ENCODE data around the gene NFKB2.

NFKB2 gene

DNA sequence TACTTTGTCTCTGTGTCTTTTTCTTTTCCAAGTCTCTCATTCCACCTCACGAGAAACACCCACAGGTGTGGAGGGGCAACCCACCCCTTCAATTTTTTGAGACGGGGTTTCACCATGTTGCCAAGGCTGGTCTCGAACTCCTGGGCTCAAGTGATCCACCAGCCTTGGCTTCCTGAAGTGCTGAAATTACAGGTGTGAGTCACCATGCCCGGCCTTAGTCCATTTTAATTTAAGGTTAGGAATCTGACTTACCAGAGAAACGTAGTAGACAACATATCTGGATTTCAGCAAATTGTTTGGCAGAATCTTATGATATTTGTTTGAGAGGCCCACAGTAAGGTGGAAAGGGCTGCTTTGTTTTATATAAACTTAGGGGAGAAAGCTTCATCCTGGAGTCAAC is 3.2 kb upstream of the NFKB2 start:
- H3K23ac ChIP-seq (ENCODE audit: low read length): no peak overlapping the region
- H2BK120ac ChIP-seq (ENCODE audit: low read depth, low read length): no peak overlapping the region
- DNase-seq: no peak
- H3K4me2 ChIP-seq (ENCODE audit: low read length): no peak overlapping the region
- H2BK5ac ChIP-seq (ENCODE audit: low read length): no peak overlapping the region
- H3K79me1 ChIP-seq (ENCODE audit: low read length): no peaks in the 10 kb centered on the region
- H2BK15ac ChIP-seq (replicated peaks; ENCODE audit: low read depth): no peak overlapping the region
- H3K27ac ChIP-seq (ENCODE audit: low read depth, low read length): no peak overlapping the region
- H3K4ac ChIP-seq (ENCODE audit: low read depth, low read length): no peak overlapping the region
- no peaks in the 10 kb centered on the region for H3K27me3 ChIP-seq (ENCODE audit: insufficient read depth, low read length, poor library complexity)
- no peak overlapping the region for H4K5ac ChIP-seq (ENCODE audit: low read length)
- H3K4me3 ChIP-seq (ENCODE audit: low read length): no peak overlapping the region
- H3K56ac ChIP-seq (ENCODE audit: low read length): no peak overlapping the region
- no CpG with 5 or more reads among the region's 5 CpGs for WGBS (ENCODE audit: extremely low coverage, insufficient coverage, low lambda C conversion rate)
- no peaks in the 10 kb centered on the region for H3K36me3 ChIP-seq (ENCODE audit: control insufficient read depth, insufficient read depth, low read length)
- H3K18ac ChIP-seq (ENCODE audit: low read length): no peak overlapping the region
- H3K4me1 ChIP-seq (ENCODE audit: control insufficient read depth, low read depth, low read length): peaks cover 8% of the 10 kb centered on the region
- H3K79me2 ChIP-seq (ENCODE audit: control insufficient read depth, insufficient read depth, low read length): no peaks in the 10 kb centered on the region
- no peak overlapping the region for H3K9ac ChIP-seq (ENCODE audit: low read length)
- H4K8ac ChIP-seq (ENCODE audit: low read depth, low read length): no peak overlapping the region
- H2AK5ac ChIP-seq (ENCODE audit: low read length): no peak overlapping the region

DNA sequence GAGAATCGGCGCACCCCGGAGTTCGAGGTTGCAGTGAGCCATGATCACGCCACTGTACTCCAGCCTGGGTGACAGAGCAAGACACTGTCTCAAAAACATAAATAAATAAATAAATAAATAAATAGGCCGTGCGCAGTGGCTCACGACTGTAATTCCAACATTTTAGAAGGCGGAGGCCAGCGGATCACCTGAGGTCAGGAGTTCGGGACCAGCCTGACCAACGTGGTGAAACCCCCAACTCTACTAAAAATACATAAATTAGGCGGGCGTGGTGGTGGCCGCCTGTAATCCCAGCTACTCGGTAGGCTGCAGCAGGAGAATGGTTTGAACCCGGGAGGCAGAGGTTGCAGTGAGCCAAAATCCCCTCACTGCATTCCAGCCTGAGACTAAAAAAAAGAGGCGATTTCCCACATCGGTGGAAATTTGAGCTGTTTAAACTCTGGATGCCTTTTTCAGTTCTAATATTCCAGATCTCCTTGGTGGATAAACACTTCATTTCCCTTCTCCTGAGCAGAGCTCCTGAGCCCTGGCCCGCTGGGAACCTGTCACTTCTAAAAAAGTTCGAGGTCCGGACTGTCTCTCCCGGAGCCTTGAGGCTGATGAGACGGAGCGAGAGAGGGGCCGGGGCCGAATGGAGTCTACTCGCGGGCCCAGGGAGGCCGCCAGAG is 2.0 kb upstream of the NFKB2 start:
- Histone ChIP-seq H3K27ac (ENCODE audit: low read depth, low read length) (no peak overlapping the region), H2BK5ac (ENCODE audit: low read length) (no peak overlapping the region)
- DNase-seq: no peak

GRCh38 chr10:102394079-102394800 is 1.3 kb upstream of the NFKB2 start:
- Histone ChIP-seq H3K4me1 (ENCODE audit: control insufficient read depth, low read depth, low read length) (peaks cover 8% of the 10 kb centered on the region), H3K36me3 (ENCODE audit: control insufficient read depth, insufficient read depth, low read length) (no peaks in the 10 kb centered on the region), H3K18ac (ENCODE audit: low read length) (no peak overlapping the region), H3K4me2 (ENCODE audit: low read length) (peak overlapping the region; percentile 94), H2BK120ac (ENCODE audit: low read depth, low read length) (no peak overlapping the region), H4K8ac (ENCODE audit: low read depth, low read length) (no peak overlapping the region), H3K4ac (ENCODE audit: low read depth, low read length) (no peak overlapping the region), H3K9ac (ENCODE audit: low read length) (peak overlapping the region; percentile 55), H2BK15ac (replicated peaks; ENCODE audit: low read depth) (no peak overlapping the region), H3K4me3 (ENCODE audit: low read length) (peak overlapping the region; percentile 49), H3K27me3 (ENCODE audit: insufficient read depth, low read length, poor library complexity) (no peaks in the 10 kb centered on the region), H2AK5ac (ENCODE audit: low read length) (no peak overlapping the region), H2BK5ac (ENCODE audit: low read length) (no peak overlapping the region), H3K79me1 (ENCODE audit: low read length) (no peaks in the 10 kb centered on the region), H3K23ac (ENCODE audit: low read length) (no peak overlapping the region), H3K79me2 (ENCODE audit: control insufficient read depth, insufficient read depth, low read length) (no peaks in the 10 kb centered on the region), H3K27ac (ENCODE audit: low read depth, low read length) (no peak overlapping the region), H3K56ac (ENCODE audit: low read length) (peak overlapping the region; percentile 76), H4K5ac (ENCODE audit: low read length) (no peak overlapping the region)
- no CpG with 5 or more reads among the region's 71 CpGs for WGBS (ENCODE audit: extremely low coverage, insufficient coverage, low lambda C conversion rate)
- peak; percentile 92 for DNase-seq

More for the DNA sequence above, 2.0 kb upstream of the NFKB2 start:
- H3K18ac ChIP-seq (ENCODE audit: low read length): no peak overlapping the region
- H3K4me1 ChIP-seq (ENCODE audit: control insufficient read depth, low read depth, low read length): peaks cover 8% of the 10 kb centered on the region
- no peaks in the 10 kb centered on the region for H3K36me3 ChIP-seq (ENCODE audit: control insufficient read depth, insufficient read depth, low read length)
- no peak overlapping the region for H4K8ac ChIP-seq (ENCODE audit: low read depth, low read length)
- H3K4me2 ChIP-seq (ENCODE audit: low read length): peak overlapping the region; percentile 14
- H3K79me1 ChIP-seq (ENCODE audit: low read length): no peaks in the 10 kb centered on the region
- H2BK120ac ChIP-seq (ENCODE audit: low read depth, low read length): no peak overlapping the region
- no peak overlapping the region for H3K56ac ChIP-seq (ENCODE audit: low read length)
- no peak overlapping the region for H3K4me3 ChIP-seq (ENCODE audit: low read length)
- H3K23ac ChIP-seq (ENCODE audit: low read length): no peak overlapping the region
- no peak overlapping the region for H3K4ac ChIP-seq (ENCODE audit: low read depth, low read length)
- H2BK15ac ChIP-seq (replicated peaks; ENCODE audit: low read depth): no peak overlapping the region
- no CpG with 5 or more reads among the region's 30 CpGs for WGBS (ENCODE audit: extremely low coverage, insufficient coverage, low lambda C conversion rate)
- H2AK5ac ChIP-seq (ENCODE audit: low read length): no peak overlapping the region
- no peaks in the 10 kb centered on the region for H3K79me2 ChIP-seq (ENCODE audit: control insufficient read depth, insufficient read depth, low read length)
- peak overlapping the region; percentile 48 for H3K9ac ChIP-seq (ENCODE audit: low read length)
- no peaks in the 10 kb centered on the region for H3K27me3 ChIP-seq (ENCODE audit: insufficient read depth, low read length, poor library complexity)
- no peak overlapping the region for H4K5ac ChIP-seq (ENCODE audit: low read length)

GRCh38 chr10:102394801-102395399 is 605 bp upstream of the NFKB2 start:
- WGBS (ENCODE audit: extremely low coverage, insufficient coverage, low lambda C conversion rate): no CpG with 5 or more reads among the region's 35 CpGs
- Histone ChIP-seq H3K27ac (ENCODE audit: low read depth, low read length) (no peak overlapping the region), H2BK120ac (ENCODE audit: low read depth, low read length) (no peak overlapping the region), H4K5ac (ENCODE audit: low read length) (no peak overlapping the region), H3K56ac (ENCODE audit: low read length) (peak overlapping the region; percentile 76), H3K4me3 (ENCODE audit: low read length) (peak overlapping the region; percentile 26), H2BK15ac (replicated peaks; ENCODE audit: low read depth) (no peak overlapping the region), H3K4me1 (ENCODE audit: control insufficient read depth, low read depth, low read length) (peaks cover 10% of the 10 kb centered on the region), H3K79me2 (ENCODE audit: control insufficient read depth, insufficient read depth, low read length) (no peaks in the 10 kb centered on the region), H2AK5ac (ENCODE audit: low read length) (no peak overlapping the region), H3K27me3 (ENCODE audit: insufficient read depth, low read length, poor library complexity) (no peaks in the 10 kb centered on the region), H3K4ac (ENCODE audit: low read depth, low read length) (no peak overlapping the region), H3K79me1 (ENCODE audit: low read length) (no peaks in the 10 kb centered on the region), H3K36me3 (ENCODE audit: control insufficient read depth, insufficient read depth, low read length) (no peaks in the 10 kb centered on the region), H2BK5ac (ENCODE audit: low read length) (no peak overlapping the region), H3K23ac (ENCODE audit: low read length) (no peak overlapping the region), H3K18ac (ENCODE audit: low read length) (peak overlapping the region; percentile 20), H4K8ac (ENCODE audit: low read depth, low read length) (no peak overlapping the region), H3K4me2 (ENCODE audit: low read length) (peak overlapping the region; percentile 94), H3K9ac (ENCODE audit: low read length) (peak overlapping the region; percentile 55)
- peak; percentile 46 for DNase-seq

GRCh38 chr10:102396317-102396650 is 779 bp downstream of the NFKB2 start:
- no peaks in the 10 kb centered on the region for H3K79me1 ChIP-seq (ENCODE audit: low read length)
- H3K23ac ChIP-seq (ENCODE audit: low read length): peak overlapping the region; percentile 48
- H2BK120ac ChIP-seq (ENCODE audit: low read depth, low read length): no peak overlapping the region
- H3K56ac ChIP-seq (ENCODE audit: low read length): peak overlapping the region; percentile 79
- no peak overlapping the region for H3K18ac ChIP-seq (ENCODE audit: low read length)
- no peak overlapping the region for H4K8ac ChIP-seq (ENCODE audit: low read depth, low read length)
- no peak overlapping the region for H3K4me3 ChIP-seq (ENCODE audit: low read length)
- no CpG with 5 or more reads among the region's 4 CpGs for WGBS (ENCODE audit: extremely low coverage, insufficient coverage, low lambda C conversion rate)
- no peak overlapping the region for H4K5ac ChIP-seq (ENCODE audit: low read length)
- H3K27ac ChIP-seq (ENCODE audit: low read depth, low read length): no peak overlapping the region
- H3K36me3 ChIP-seq (ENCODE audit: control insufficient read depth, insufficient read depth, low read length): no peaks in the 10 kb centered on the region
- no peak for DNase-seq
- H3K79me2 ChIP-seq (ENCODE audit: control insufficient read depth, insufficient read depth, low read length): no peaks in the 10 kb centered on the region
- H3K4me2 ChIP-seq (ENCODE audit: low read length): peak overlapping the region; percentile 55
- H3K9ac ChIP-seq (ENCODE audit: low read length): peak overlapping the region; percentile 72
- H2AK5ac ChIP-seq (ENCODE audit: low read length): no peak overlapping the region
- no peak overlapping the region for H2BK5ac ChIP-seq (ENCODE audit: low read length)
- peaks cover 10% of the 10 kb centered on the region for H3K4me1 ChIP-seq (ENCODE audit: control insufficient read depth, low read depth, low read length)
- no peaks in the 10 kb centered on the region for H3K27me3 ChIP-seq (ENCODE audit: insufficient read depth, low read length, poor library complexity)
- H2BK15ac ChIP-seq (replicated peaks; ENCODE audit: low read depth): no peak overlapping the region
- H3K4ac ChIP-seq (ENCODE audit: low read depth, low read length): no peak overlapping the region
